HEK293 (cell line): ENCODE data around the gene CNTNAP5.

Experiments
- KLF1 ChIP-seq: fragments of 450-650 bp; formaldehyde crosslinking; IDR thresholded peaks from 2 replicates; pipeline ENCODE4 v1.5.1; 2016; ENCODE audit warnings: missing biosample characterization, missing genetic modification characterization
- MYNN ChIP-seq: fragments of 450-650 bp; formaldehyde crosslinking; IDR thresholded peaks from 2 replicates; pipeline ENCODE4 v1.5.1; 2016; ENCODE audit warnings: missing biosample characterization, missing genetic modification characterization, borderline replicate concordance
- REST ChIP-seq: fragments of 450-650 bp; formaldehyde crosslinking; IDR thresholded peaks from 2 replicates; pipeline ENCODE4 v1.5.1; 2016; ENCODE audit warnings: missing biosample characterization, missing genetic modification characterization
- ZBTB8A ChIP-seq: fragments of 450-650 bp; formaldehyde crosslinking; IDR thresholded peaks from 2 replicates; pipeline ENCODE4 v1.5.1; 2016; ENCODE audit warnings: missing biosample characterization, missing genetic modification characterization
- ZNF292 ChIP-seq: fragments of 450-650 bp; formaldehyde crosslinking; IDR thresholded peaks from 2 replicates; pipeline ENCODE4 v1.5.1; 2016; ENCODE audit warnings: low read depth, missing biosample characterization, missing genetic modification characterization, borderline replicate concordance
- ZNF473 ChIP-seq: fragments of 450-650 bp; formaldehyde crosslinking; IDR thresholded peaks from 2 replicates; pipeline ENCODE4 v1.5.1; 2017; ENCODE audit warnings: missing biosample characterization, missing genetic modification characterization
- TF ChIP-seq, protein P1 (sequence below): fragments of 450-650 bp; formaldehyde crosslinking; IDR thresholded peaks from 2 replicates; pipeline ENCODE4 v1.5.1; 2016; ENCODE audit warnings: missing biosample characterization, missing genetic modification characterization
- TF ChIP-seq, protein P2 (sequence below): fragments of 450-650 bp; IDR thresholded peaks from 2 replicates; pipeline ENCODE4 v1.5.1; 2018; ENCODE audit warnings: missing biosample characterization, missing genetic modification characterization
- TF ChIP-seq, protein P3 (sequence below): fragments of 450-650 bp; formaldehyde crosslinking; IDR thresholded peaks from 2 replicates; pipeline ENCODE4 v1.5.1; 2016; ENCODE audit warnings: missing biosample characterization, missing genetic modification characterization
- TF ChIP-seq, protein P4 (sequence below): IDR thresholded peaks from 2 replicates; pipeline ENCODE4 v1.6.1; 2011; ENCODE audit warnings: mild to moderate bottlenecking, low read depth, low read length, borderline replicate concordance

GRCh38 chr2:124580263-124580662, 555.2 kb downstream of the CNTNAP5 start:
- TF ChIP-seq ZNF292 (no peak), ZNF473 (no peak), MYNN (no peak), REST (tag by site-specific recombination) (no peak), ZBTB8A (tag by site-specific recombination) (no peak), KLF1 (tag by site-specific recombination) (no peak)
- TF ChIP-seq, protein P1, sequence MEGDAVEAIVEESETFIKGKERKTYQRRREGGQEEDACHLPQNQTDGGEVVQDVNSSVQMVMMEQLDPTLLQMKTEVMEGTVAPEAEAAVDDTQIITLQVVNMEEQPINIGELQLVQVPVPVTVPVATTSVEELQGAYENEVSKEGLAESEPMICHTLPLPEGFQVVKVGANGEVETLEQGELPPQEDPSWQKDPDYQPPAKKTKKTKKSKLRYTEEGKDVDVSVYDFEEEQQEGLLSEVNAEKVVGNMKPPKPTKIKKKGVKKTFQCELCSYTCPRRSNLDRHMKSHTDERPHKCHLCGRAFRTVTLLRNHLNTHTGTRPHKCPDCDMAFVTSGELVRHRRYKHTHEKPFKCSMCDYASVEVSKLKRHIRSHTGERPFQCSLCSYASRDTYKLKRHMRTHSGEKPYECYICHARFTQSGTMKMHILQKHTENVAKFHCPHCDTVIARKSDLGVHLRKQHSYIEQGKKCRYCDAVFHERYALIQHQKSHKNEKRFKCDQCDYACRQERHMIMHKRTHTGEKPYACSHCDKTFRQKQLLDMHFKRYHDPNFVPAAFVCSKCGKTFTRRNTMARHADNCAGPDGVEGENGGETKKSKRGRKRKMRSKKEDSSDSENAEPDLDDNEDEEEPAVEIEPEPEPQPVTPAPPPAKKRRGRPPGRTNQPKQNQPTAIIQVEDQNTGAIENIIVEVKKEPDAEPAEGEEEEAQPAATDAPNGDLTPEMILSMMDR (tag by site-specific recombination) = no peak
- TF ChIP-seq, protein P2, sequence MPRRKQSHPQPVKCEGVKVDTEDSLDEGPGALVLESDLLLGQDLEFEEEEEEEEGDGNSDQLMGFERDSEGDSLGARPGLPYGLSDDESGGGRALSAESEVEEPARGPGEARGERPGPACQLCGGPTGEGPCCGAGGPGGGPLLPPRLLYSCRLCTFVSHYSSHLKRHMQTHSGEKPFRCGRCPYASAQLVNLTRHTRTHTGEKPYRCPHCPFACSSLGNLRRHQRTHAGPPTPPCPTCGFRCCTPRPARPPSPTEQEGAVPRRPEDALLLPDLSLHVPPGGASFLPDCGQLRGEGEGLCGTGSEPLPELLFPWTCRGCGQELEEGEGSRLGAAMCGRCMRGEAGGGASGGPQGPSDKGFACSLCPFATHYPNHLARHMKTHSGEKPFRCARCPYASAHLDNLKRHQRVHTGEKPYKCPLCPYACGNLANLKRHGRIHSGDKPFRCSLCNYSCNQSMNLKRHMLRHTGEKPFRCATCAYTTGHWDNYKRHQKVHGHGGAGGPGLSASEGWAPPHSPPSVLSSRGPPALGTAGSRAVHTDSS = no peak
- TF ChIP-seq, protein P3, sequence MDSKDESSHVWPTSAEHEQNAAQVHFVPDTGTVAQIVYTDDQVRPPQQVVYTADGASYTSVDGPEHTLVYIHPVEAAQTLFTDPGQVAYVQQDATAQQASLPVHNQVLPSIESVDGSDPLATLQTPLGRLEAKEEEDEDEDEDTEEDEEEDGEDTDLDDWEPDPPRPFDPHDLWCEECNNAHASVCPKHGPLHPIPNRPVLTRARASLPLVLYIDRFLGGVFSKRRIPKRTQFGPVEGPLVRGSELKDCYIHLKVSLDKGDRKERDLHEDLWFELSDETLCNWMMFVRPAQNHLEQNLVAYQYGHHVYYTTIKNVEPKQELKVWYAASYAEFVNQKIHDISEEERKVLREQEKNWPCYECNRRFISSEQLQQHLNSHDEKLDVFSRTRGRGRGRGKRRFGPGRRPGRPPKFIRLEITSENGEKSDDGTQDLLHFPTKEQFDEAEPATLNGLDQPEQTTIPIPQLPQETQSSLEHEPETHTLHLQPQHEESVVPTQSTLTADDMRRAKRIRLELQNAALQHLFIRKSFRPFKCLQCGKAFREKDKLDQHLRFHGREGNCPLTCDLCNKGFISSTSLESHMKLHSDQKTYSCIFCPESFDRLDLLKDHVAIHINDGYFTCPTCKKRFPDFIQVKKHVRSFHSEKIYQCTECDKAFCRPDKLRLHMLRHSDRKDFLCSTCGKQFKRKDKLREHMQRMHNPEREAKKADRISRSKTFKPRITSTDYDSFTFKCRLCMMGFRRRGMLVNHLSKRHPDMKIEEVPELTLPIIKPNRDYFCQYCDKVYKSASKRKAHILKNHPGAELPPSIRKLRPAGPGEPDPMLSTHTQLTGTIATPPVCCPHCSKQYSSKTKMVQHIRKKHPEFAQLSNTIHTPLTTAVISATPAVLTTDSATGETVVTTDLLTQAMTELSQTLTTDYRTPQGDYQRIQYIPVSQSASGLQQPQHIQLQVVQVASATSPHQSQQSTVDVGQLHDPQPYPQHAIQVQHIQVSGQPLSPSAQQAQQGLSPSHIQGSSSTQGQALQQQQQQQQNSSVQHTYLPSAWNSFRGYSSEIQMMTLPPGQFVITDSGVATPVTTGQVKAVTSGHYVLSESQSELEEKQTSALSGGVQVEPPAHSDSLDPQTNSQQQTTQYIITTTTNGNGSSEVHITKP (tag by site-specific recombination) = no peak
- TF ChIP-seq, protein P4, sequence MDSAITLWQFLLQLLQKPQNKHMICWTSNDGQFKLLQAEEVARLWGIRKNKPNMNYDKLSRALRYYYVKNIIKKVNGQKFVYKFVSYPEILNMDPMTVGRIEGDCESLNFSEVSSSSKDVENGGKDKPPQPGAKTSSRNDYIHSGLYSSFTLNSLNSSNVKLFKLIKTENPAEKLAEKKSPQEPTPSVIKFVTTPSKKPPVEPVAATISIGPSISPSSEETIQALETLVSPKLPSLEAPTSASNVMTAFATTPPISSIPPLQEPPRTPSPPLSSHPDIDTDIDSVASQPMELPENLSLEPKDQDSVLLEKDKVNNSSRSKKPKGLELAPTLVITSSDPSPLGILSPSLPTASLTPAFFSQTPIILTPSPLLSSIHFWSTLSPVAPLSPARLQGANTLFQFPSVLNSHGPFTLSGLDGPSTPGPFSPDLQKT = no peak
